Cardiac fibroblast (primary cell): ENCODE data around the gene ABCC1.
"Not testable (repeated sequence)": the region's sequence is repeated elsewhere in the genome, so short reads cannot be mapped to it uniquely, and the experiment has no call there.

Source experiments
- DNase-seq, 2 donors: peaks; one replicate each; pipeline versions ENCODE4 v3.0.0 to v3.0.0-alpha.2; 2010; ENCODE audit warnings: low read depth in 2 of 2
- H3K4me3 ChIP-seq, 2 donors: replicated peaks in 1 of 2; 1 replicate in 1 of 2; 2 replicates in 1 of 2; pipeline ENCODE4 v1.5.1; 2011; ENCODE audit warnings: low read depth in 2 of 2, low read length in 2 of 2, mild to moderate bottlenecking in 2 of 2, moderate library complexity in 1 of 2
- CTCF ChIP-seq: IDR thresholded peaks from one replicate; pipeline ENCODE4 v1.5.1; 2011; ENCODE audit warnings: low read depth, mild to moderate bottlenecking, low read length, inconsistent platforms

The ABCC1 gene

DNA sequence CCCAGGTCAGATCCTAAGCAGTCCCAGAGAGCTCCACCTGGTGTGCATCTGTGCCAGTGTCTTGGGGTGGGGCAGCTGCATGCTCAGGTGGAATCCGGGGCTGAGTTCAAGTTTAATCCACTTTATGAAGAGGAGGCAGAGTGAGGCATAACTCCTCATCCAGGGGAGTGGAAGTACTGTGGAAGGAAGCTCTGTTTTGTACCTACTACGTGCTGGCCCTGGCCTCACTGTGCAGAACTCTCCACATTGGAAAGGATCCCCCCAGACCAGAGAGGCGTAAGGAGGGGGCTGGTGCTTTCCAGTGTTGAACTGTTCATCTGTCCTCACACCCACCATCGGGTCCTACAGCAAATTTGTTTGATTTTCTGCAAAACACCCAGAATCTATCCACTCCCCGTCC lies 195.9 kb downstream of the ABCC1 start:
- no peak for DNase-seq
- H3K4me3 ChIP-seq: no peak overlapping the region
- no peak for TF ChIP-seq CTCF

DNA sequence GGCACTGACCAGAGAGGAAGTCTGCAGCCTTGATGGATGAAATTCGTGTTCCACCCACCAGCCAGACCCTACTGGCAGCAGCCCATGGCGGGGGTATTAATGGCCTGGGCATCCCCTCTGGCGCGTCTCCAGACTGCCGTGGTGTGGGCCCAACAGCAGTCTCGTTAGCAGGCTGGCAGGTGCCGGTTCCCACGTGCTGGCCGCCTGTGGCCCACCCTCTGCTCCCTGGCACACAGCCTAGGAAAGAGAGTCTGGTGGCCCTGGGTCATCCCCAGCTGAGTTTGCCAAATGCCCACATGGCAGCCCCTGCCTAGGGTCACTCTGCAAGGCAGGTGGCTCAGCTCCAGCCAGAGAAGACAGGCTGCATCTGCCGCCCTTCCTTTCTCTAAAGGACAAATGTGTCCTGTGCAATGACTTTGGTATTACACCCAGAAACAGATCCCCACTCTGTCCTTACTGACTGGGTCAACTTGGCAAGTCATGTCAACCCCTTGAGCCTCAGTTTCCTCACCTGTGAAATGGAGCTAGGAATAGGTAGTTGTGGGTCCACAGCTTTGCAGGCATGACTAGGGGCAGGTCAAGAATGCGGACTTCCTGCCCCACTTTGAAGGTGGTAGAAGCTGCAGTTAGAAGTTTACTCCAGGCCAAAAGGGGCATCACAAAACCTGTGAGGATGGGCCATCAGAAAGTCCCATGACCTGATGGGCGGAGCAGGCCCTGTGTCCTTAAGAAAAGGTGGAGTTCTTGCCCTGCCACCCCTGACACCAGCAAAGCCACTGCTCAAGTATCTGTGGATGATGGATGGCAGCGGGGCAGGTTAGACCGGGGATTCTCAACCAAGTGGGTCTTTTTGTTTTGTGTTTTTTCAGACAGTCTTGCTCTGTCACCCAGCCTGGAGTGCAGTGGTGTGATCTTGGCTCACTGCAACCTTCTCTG lies 197.2 kb downstream of the ABCC1 start:
- DNase-seq: no peak
- no peak for TF ChIP-seq CTCF
- no peak overlapping the region for H3K4me3 ChIP-seq

GRCh38 chr16:16147316-16147999 lies 198.0 kb downstream of the ABCC1 start:
- DNase-seq: no peak
- no peak for TF ChIP-seq CTCF
- H3K4me3 ChIP-seq: no peak overlapping the region

DNA sequence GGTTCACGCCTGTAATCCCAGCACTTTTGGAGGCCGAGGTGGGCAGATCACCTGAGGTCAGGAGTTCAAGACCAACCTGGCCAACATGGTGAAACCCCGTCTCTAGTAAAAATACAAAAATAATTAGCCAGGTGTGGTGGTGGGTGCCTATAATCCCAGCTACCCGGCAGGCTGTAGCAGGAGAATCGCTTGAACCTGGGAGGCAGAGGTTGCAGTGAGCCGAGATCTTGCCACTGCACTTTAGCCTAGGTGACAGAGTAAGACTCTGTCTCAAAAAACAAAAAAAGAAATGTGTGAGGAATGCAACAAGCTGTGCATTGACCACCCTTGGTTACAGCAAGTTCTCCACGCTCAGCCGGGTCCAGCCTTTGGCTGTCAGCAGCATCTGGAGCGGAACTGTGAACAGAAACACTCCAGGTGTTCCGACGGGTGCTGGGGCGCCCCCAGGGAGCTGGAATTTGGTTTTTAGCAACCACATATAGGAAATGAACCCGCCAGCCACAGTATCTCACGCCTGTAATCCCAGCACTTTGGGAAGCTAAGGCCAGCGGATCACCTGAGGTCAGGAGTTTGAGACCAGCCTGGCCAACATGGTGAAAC lies 198.7 kb downstream of the ABCC1 start:
- H3K4me3 ChIP-seq, DNase-seq: not testable (repeated sequence)

- peak in 1 of 2 donors; percentile 17 for DNase-seq
- H3K4me3 ChIP-seq: no peak overlapping the region
- TF ChIP-seq CTCF: no peak
Measured at GRCh38 chr16:16148755-16149154, 199.3 kb downstream of the ABCC1 start.

GRCh38 chr16:16149710-16150116 lies 200.3 kb downstream of the ABCC1 start:
- no peak for DNase-seq
- H3K4me3 ChIP-seq: no peak overlapping the region
- TF ChIP-seq CTCF: no peak
